MM.1S (cell line): Measurements from ENCODE around the gene FCHSD2.

Experiments used
- DNase-seq: peaks from one replicate; pipeline ENCODE4 v3.0.0-alpha.2; 2015
- H2AFZ ChIP-seq: fragments of 300-600 bp; sonication (generic); 2 replicates; pipeline ENCODE4 v1.6.0; 2016; ENCODE audit warnings: antibody characterized with exemption, low read length
- H3F3A ChIP-seq: fragments of 300-600 bp; sonication (generic); 2 replicates; pipeline ENCODE4 v1.6.1; 2016; ENCODE audit warnings: mild to moderate bottlenecking, antibody characterized with exemption, low read length, moderate library complexity, mixed read lengths; ENCODE audit not compliant: insufficient read depth
- H3K27ac ChIP-seq: fragments of 300-600 bp; sonication (generic); 2 replicates; pipeline ENCODE4 v1.5.1; 2016; ENCODE audit warnings: mild to moderate bottlenecking, low read length
- H3K27me3 ChIP-seq: fragments of 300-600 bp; sonication (generic); replicated peaks from 2 replicates; pipeline ENCODE4 v1.6.0; 2016; ENCODE audit warnings: low read length; ENCODE audit not compliant: insufficient read depth
- H3K36me3 ChIP-seq: fragments of 300-600 bp; sonication (generic); replicated peaks from 2 replicates; pipeline ENCODE4 v1.6.1; 2016; ENCODE audit warnings: mild to moderate bottlenecking, low read length, mixed read lengths; ENCODE audit not compliant: insufficient read depth
- H3K4me1 ChIP-seq: fragments of 300-600 bp; sonication (generic); 2 replicates; pipeline ENCODE4 v1.6.1; 2016; ENCODE audit warnings: low read length, mixed read lengths
- H3K4me2 ChIP-seq: fragments of 300-600 bp; sonication (generic); 2 replicates; pipeline ENCODE4 v1.6.0; 2016; ENCODE audit warnings: low read depth, low read length
- H3K4me3 ChIP-seq: fragments of 300-600 bp; sonication (generic); 2 replicates; pipeline ENCODE4 v1.5.1; 2016; ENCODE audit warnings: low read length, mixed read lengths
- H3K79me2 ChIP-seq: fragments of 300-600 bp; sonication (generic); 2 replicates; pipeline ENCODE4 v1.6.1; 2016; ENCODE audit warnings: mixed run types, low read length, mixed read lengths
- H3K9ac ChIP-seq: fragments of 300-600 bp; sonication (generic); 2 replicates; pipeline ENCODE4 v1.6.1; 2016; ENCODE audit warnings: low read length, mixed read lengths
- H3K9me2 ChIP-seq: fragments of 300-600 bp; sonication (generic); replicated peaks from 2 replicates; pipeline ENCODE4 v1.6.1; 2016; ENCODE audit warnings: mild to moderate bottlenecking, low read length, mixed read lengths; ENCODE audit not compliant: insufficient read depth
- H3K9me3 ChIP-seq: fragments of 300-600 bp; sonication (generic); replicated peaks from 2 replicates; pipeline ENCODE4 v1.6.1; 2016; ENCODE audit warnings: mild to moderate bottlenecking, low read length, mixed read lengths; ENCODE audit not compliant: insufficient read depth
- H4K20me1 ChIP-seq: fragments of 300-600 bp; sonication (generic); 2 replicates; pipeline ENCODE4 v1.6.1; 2016; ENCODE audit warnings: mild to moderate bottlenecking, low read length, moderate library complexity, mixed read lengths; ENCODE audit not compliant: insufficient read depth
- EZH2 ChIP-seq: fragments of 300-600 bp; sonication (generic); optimal IDR thresholded peaks from 2 replicates; pipeline ENCODE3; 2017; ENCODE audit warnings: low read depth, mild to moderate bottlenecking, antibody characterized with exemption, low read length, mixed read lengths
- EZH2phosphoT487 ChIP-seq: fragments of 300-600 bp; sonication (generic); IDR thresholded peaks from 2 replicates; pipeline ENCODE4 v1.6.1; 2018; ENCODE audit warnings: antibody characterized with exemption, low read length
- TF ChIP-seq, protein P1 (sequence below): fragments of 300-600 bp; sonication (generic); IDR thresholded peaks from 2 replicates; pipeline ENCODE4 v1.5.1; 2016; ENCODE audit warnings: antibody characterized with exemption, low read length, mixed read lengths

FCHSD2 gene

DNA sequence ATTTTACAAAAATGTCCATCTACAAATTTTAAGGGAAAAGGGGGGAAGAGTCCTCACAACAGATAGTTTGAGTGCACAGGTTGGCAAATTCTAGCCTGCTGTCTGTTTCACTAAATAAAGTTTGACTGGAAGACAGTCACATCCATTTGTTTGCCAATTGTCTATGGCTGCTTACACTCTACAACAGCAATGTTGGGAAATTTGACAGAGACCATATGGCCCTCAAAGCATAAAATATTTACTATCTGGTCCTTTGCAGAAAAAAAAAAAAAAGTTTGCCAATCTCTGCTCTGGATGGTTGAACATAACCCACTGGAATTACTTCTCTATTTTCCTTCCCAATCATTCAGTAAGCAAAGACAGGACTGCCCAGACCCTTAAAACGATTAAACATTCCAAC, 88.2 kb downstream of the FCHSD2 start:
- Histone ChIP-seq H3K4me1 (peaks cover 15% of the 10 kb centered on the region), H3F3A (peaks cover 8% of the 10 kb centered on the region), H3K4me2 (no peak overlapping the region), H3K79me2 (peaks cover 89% of the 10 kb centered on the region), H3K4me3 (no peak overlapping the region), H2AFZ (no peak overlapping the region), H3K36me3 (no peaks in the 10 kb centered on the region), H3K27ac (no peak overlapping the region), H3K9ac (no peak overlapping the region), H3K9me2 (no peaks in the 10 kb centered on the region), H3K9me3 (no peaks in the 10 kb centered on the region), H3K27me3 (no peaks in the 10 kb centered on the region), H4K20me1 (0 out of 2 replicates have a peak, but pooled peaks cover 6% of the 10 kb centered on the region)
- TF ChIP-seq EZH2 (no peak), EZH2phosphoT487 (no peak)
- TF ChIP-seq, protein P1, sequence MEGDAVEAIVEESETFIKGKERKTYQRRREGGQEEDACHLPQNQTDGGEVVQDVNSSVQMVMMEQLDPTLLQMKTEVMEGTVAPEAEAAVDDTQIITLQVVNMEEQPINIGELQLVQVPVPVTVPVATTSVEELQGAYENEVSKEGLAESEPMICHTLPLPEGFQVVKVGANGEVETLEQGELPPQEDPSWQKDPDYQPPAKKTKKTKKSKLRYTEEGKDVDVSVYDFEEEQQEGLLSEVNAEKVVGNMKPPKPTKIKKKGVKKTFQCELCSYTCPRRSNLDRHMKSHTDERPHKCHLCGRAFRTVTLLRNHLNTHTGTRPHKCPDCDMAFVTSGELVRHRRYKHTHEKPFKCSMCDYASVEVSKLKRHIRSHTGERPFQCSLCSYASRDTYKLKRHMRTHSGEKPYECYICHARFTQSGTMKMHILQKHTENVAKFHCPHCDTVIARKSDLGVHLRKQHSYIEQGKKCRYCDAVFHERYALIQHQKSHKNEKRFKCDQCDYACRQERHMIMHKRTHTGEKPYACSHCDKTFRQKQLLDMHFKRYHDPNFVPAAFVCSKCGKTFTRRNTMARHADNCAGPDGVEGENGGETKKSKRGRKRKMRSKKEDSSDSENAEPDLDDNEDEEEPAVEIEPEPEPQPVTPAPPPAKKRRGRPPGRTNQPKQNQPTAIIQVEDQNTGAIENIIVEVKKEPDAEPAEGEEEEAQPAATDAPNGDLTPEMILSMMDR = no peak
- DNase-seq = no peak

DNA sequence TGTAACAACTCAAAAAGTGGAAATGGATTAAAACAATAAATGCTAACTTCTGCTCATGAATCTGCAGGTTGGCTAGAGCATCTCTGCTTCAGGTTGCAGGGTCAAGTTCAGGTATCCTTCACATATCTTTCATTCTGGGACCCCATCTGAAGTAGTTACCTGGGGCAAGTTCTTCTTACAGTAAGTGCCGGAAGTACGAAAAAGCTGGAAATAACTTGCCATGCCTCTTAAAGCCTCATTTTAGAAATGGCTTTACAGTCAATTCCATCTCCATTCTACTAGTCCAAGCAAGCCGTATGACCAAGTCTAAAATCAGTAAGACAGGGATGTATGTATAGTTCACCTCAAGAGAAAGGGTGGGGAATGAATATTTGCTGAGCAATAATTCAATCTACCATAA, 93.7 kb downstream of the FCHSD2 start:
- H3K9ac ChIP-seq = no peak overlapping the region; the same call in 1 of the 2 replicates
- H3F3A ChIP-seq = peaks cover 23% of the 10 kb centered on the region
- H3K4me1 ChIP-seq = peaks cover 32% of the 10 kb centered on the region

DNA sequence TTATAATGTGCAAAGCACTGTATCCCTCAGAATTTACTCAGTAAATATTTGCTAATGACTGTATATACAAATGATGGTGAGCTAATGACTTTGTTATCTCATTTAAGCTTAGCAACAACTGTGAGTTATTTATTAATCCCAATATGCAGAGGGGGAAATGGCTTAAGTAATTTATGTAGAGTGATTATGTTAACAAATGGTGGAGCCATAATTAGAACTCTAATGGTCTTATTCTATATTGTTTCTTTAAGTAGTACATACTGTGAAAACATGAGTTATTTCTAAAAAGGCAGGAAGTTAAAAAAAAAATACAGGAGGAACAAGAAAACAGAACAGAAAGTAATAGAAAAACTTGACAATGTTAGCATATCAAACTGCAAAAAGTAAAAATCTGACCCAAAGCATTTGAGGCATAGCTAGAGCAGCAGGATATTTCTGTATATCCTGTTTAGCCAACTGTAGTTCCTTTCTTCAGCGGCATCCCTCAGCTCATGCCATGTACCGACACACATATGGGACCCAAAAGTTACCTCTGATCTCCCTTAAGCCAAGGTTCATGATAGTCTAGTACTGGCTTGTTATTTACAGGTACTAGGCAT, 94.2 kb downstream of the FCHSD2 start:
- DNase-seq = peak; percentile 50

More for the DNA sequence above, 93.7 kb downstream of the FCHSD2 start:
- TF ChIP-seq, protein P1 = no peak
- Histone ChIP-seq H3K27ac (peak overlapping the region; percentile 62), H3K4me3 (peak overlapping the region; percentile 31), H3K36me3 (no peaks in the 10 kb centered on the region), H3K9me2 (no peaks in the 10 kb centered on the region), H4K20me1 (no peaks in the 10 kb centered on the region), H3K79me2 (peaks cover 79% of the 10 kb centered on the region), H3K27me3 (no peaks in the 10 kb centered on the region), H3K9me3 (no peaks in the 10 kb centered on the region), H3K4me2 (peak overlapping the region; percentile 65), H2AFZ (no peak overlapping the region)
- no peak for DNase-seq

More for the DNA sequence above, 94.2 kb downstream of the FCHSD2 start:
- Histone ChIP-seq H4K20me1 (no peaks in the 10 kb centered on the region), H3K27ac (peak overlapping the region; percentile 62), H3K79me2 (peaks cover 81% of the 10 kb centered on the region), H3K9me3 (no peaks in the 10 kb centered on the region), H3K9me2 (no peaks in the 10 kb centered on the region), H3K4me1 (peaks cover 32% of the 10 kb centered on the region), H3K4me2 (peak overlapping the region; percentile 65), H3K4me3 (peak overlapping the region; percentile 31), H3K36me3 (peaks cover 4% of the 10 kb centered on the region; the same call in 1 of the 2 replicates), H3F3A (peaks cover 23% of the 10 kb centered on the region), H3K27me3 (no peaks in the 10 kb centered on the region), H3K9ac (peak overlapping the region; percentile 2; the same call in 1 of the 2 replicates), H2AFZ (no peak overlapping the region)
- TF ChIP-seq EZH2 (no peak), EZH2phosphoT487 (no peak)
- TF ChIP-seq, protein P1 = no peak
